ENCODE data around the gene SEMA3G. TPM values are rescaled to one million over a fixed set of nuclear protein-coding genes. Genes with fewer than 3 reads are reported as not detected.

Gene SEMA3G
- total RNA-seq, 2 donors from 2014 or later: 2.4 to 2.6 TPM

- intact Hi-C loops (cut with DNase I): no loop called here
- peaks cover 3% of the 10 kb centered on the region for H3K4me1 ChIP-seq
- no peak overlapping the region for H3K27ac ChIP-seq
- H3K9ac ChIP-seq (ENCODE audit: low read depth in 2 of 2, low read length in 2 of 2): no peak overlapping the region
- no peak overlapping the region for H3K4me3 ChIP-seq
- H3K36me3 ChIP-seq: peaks cover 19% of the 10 kb centered on the region
- no peak for TF ChIP-seq CTCF (IDR thresholded peaks at IDR 0.05)
- no peaks in the 10 kb centered on the region for H3K9me3 ChIP-seq
- DNase-seq: no peak
- no peaks in the 10 kb centered on the region for H3K27me3 ChIP-seq
Observed at GRCh38 chr3:52400275-52400793, 44.6 kb downstream of the SEMA3G start.

GRCh38 chr3:52399593-52399992 is 45.3 kb downstream of the SEMA3G start:
- no peaks in the 10 kb centered on the region for H3K27me3 ChIP-seq
- TF ChIP-seq CTCF (IDR thresholded peaks at IDR 0.05): no peak
- no peak for DNase-seq
- no peak overlapping the region for H3K9ac ChIP-seq (ENCODE audit: low read depth in 2 of 2, low read length in 2 of 2)
- peaks cover 3% of the 10 kb centered on the region for H3K4me1 ChIP-seq
- H3K27ac ChIP-seq: no peak overlapping the region
- no peaks in the 10 kb centered on the region for H3K9me3 ChIP-seq
- H3K4me3 ChIP-seq: no peak overlapping the region
- H3K36me3 ChIP-seq: peaks cover 11% of the 10 kb centered on the region
- intact Hi-C loops (cut with DNase I): no loop called here

GRCh38 chr3:52399131-52399530 is 45.8 kb downstream of the SEMA3G start:
- TF ChIP-seq CTCF (IDR thresholded peaks at IDR 0.05): no peak
- Histone ChIP-seq H3K27ac (no peak overlapping the region), H3K9ac (ENCODE audit: low read depth in 2 of 2, low read length in 2 of 2) (no peak overlapping the region), H3K4me1 (peaks cover 3% of the 10 kb centered on the region), H3K9me3 (no peaks in the 10 kb centered on the region), H3K4me3 (no peak overlapping the region), H3K27me3 (no peaks in the 10 kb centered on the region), H3K36me3 (peaks cover 9% of the 10 kb centered on the region)
- no peak for DNase-seq
- intact Hi-C loops (cut with DNase I): no loop called here

GRCh38 chr3:52398670-52399081 is 46.2 kb downstream of the SEMA3G start:
- intact Hi-C loops (cut with DNase I): no loop called here
- H3K4me3 ChIP-seq: no peak overlapping the region
- H3K27ac ChIP-seq: no peak overlapping the region
- no peaks in the 10 kb centered on the region for H3K27me3 ChIP-seq
- H3K4me1 ChIP-seq: peaks cover 3% of the 10 kb centered on the region
- H3K36me3 ChIP-seq: peaks cover 9% of the 10 kb centered on the region
- no peak overlapping the region for H3K9ac ChIP-seq (ENCODE audit: low read depth in 2 of 2, low read length in 2 of 2)
- TF ChIP-seq CTCF (IDR thresholded peaks at IDR 0.05): no peak
- H3K9me3 ChIP-seq: no peaks in the 10 kb centered on the region
- DNase-seq: no peak

- Histone ChIP-seq H3K4me1 (peaks cover 3% of the 10 kb centered on the region), H3K4me3 (no peak overlapping the region), H3K27ac (no peak overlapping the region), H3K27me3 (no peaks in the 10 kb centered on the region), H3K9ac (ENCODE audit: low read depth in 2 of 2, low read length in 2 of 2) (no peak overlapping the region), H3K9me3 (no peaks in the 10 kb centered on the region), H3K36me3 (peaks cover 3% of the 10 kb centered on the region)
- DNase-seq: no peak
- intact Hi-C loops (cut with DNase I): no loop called here
- TF ChIP-seq CTCF (IDR thresholded peaks at IDR 0.05): no peak
Observed at GRCh38 chr3:52397676-52398399, 47.1 kb downstream of the SEMA3G start.
